ENCODE data around the gene RAC2. TPM values are rescaled to one million over a fixed set of nuclear protein-coding genes. Genes with fewer than 3 reads are reported as not detected.

Gene RAC2
- total and polyA plus RNA-seq, 9 of the 15 experiments (the other 6 are each of a cell fraction or from before 2014, with no cell fraction given), result 22.7 to 103 (median 43.3) TPM

DNA sequence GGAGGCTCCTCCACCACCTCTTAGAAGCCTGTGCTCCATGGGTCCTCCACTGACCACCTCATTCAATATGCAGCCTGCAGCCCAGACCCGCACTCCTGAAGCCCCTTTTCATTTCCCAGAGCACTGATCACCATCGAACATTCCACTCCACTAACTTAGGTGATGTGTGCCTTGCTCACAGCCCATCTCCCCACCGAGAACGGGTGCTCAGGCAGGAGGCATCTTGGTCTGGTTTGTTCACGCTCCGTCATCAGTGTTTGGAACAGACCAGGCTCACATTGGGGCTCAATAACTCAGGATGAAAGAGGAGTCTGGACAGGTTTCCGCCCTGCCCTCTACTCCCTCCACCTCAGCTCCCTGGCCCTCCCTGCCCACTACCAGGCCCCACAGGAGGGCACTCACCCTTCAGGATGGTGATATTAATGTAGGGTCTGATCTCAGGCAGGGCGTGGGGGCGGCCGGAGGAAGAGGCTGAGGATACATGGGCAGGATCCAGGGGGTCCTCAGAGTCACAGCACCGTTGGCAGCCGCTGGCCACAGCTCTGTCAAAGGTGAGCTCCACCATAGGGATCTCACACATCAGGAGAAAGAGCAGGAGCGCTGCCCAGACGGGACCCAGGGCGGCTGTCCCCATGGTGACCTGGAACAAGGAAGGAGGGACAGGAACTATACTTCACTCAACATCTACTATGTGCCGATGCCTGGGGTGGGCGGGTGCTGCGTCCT, 59.1 kb downstream of the RAC2 start:
- WGBS (ENCODE audit: insufficient coverage, low coverage, missing lambda C conversion rate), result 21% methylated on average over 9 of the region's 18 CpGs
- in situ Hi-C loops (cut with MboI) (no loop called here), intact Hi-C loops (cut with micrococcal nuclease) (no loop called here)
- H3K36me3 ChIP-seq (ENCODE audit: control insufficient read depth, insufficient read depth, low read length), result no peaks in the 10 kb centered on the region
- no TSS peak for BruUV-seq (replicated peaks)
- DNase-seq (ENCODE audit: extremely low read depth in 1 of 4, low spot score in 3 of 4) (no peak), FAIRE-seq (no peak), ATAC-seq (no peak)
- no peak overlapping the region for H3K27ac ChIP-seq (ENCODE audit: extremely low read depth, low read depth, low read length)
- no peak overlapping the region for H2AFZ ChIP-seq (ENCODE audit: low read depth, low read length)
- TF ChIP-seq ZNF75A (CRISPR knock-in tag; IDR thresholded peaks at IDR 0.05), result no peak
- no peak for TF ChIP-seq MTA2 (IDR thresholded peaks at IDR 0.05; ENCODE audit: low read depth)
- no peak for TF ChIP-seq CHD1 (IDR thresholded peaks at IDR 0.05; ENCODE audit: low read length)
- H3K9ac ChIP-seq (ENCODE audit: insufficient read depth in 1 of 2, low read depth in 2 of 2, low read length in 2 of 2), result no peak overlapping the region
- POLR2A ChIA-PET, result interaction anchor here (0.7 kb wide), 1 partner anchor 377 kb away, joined by 4 read pairs; no protein-coding TSS in a partner anchor
- no peak overlapping the region for H3K4me3 ChIP-seq
- no peak overlapping the region for H3K4me2 ChIP-seq (ENCODE audit: insufficient read depth, low read length)
- no peaks in the 10 kb centered on the region for H3K79me2 ChIP-seq (ENCODE audit: control insufficient read depth, insufficient read depth, low read length)
- no peaks in the 10 kb centered on the region for H3K9me3 ChIP-seq (replicated peaks; ENCODE audit: control insufficient read depth, insufficient read depth, low read depth, low read length)
- peaks cover 0 to 40% of the 10 kb centered on the region in 2 experiments; a peak in 2 of 5 replicates for H3K27me3 ChIP-seq (ENCODE audit: control insufficient read depth in 2 of 2, insufficient read depth in 2 of 2, low read length in 2 of 2)
- CTCF ChIA-PET (ENCODE audit: low intra/inter-chr PET ratio), result no interaction called here
- H3K9me1 ChIP-seq (ENCODE audit: control insufficient read depth, insufficient read depth, low read length), result no peaks in the 10 kb centered on the region
- H4K20me1 ChIP-seq (replicated peaks; ENCODE audit: control insufficient read depth, insufficient read depth, low read length), result 0 out of 2 replicates have a peak, but pooled peaks cover 3% of the 10 kb centered on the region
- H3K4me1 ChIP-seq (replicated peaks in 1 of 2; ENCODE audit: control insufficient read depth in 2 of 2, insufficient read depth in 2 of 2, low read length in 2 of 2), result peaks cover 9 to 31% of the 10 kb centered on the region in 2 experiments

DNA sequence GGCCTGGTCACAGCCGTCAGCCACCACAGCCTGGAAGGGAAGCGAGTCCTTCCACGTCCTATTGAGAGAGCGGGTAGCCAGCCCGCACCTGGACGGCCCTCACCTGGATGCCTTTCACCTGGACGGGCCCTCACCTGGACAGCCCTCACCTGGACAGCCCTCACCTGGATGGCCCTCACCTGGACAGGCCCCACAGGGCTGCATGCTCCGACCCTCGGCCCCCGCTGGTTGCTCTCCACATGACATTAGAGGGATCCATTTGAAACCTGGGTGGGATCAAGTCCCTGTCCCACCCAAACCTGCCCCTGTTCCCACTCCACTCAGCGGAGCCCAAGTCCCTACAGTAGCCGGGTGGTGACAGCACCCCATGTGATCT, 59.7 kb downstream of the RAC2 start:
- POLR2A ChIA-PET, result interaction anchor here (1.3 kb wide), 1 partner anchor 9 kb away, joined by 3 read pairs; no protein-coding TSS in a partner anchor
- no TSS peak for BruUV-seq (replicated peaks)
- TF ChIP-seq RAD21 (CRISPR knock-in tag; conservative IDR thresholded peaks at IDR 0.05 in 1 of 2, IDR thresholded peaks at IDR 0.05 in 1 of 2) (no peak), ZNF551 (CRISPR knock-in tag; IDR thresholded peaks at IDR 0.05) (no peak), MBD2 (IDR thresholded peaks at IDR 0.05; ENCODE audit: borderline replicate concordance, low read depth) (no peak), CREM (IDR thresholded peaks at IDR 0.05; ENCODE audit: low read depth) (no peak)
- TF ChIP-seq, protein P1, sequence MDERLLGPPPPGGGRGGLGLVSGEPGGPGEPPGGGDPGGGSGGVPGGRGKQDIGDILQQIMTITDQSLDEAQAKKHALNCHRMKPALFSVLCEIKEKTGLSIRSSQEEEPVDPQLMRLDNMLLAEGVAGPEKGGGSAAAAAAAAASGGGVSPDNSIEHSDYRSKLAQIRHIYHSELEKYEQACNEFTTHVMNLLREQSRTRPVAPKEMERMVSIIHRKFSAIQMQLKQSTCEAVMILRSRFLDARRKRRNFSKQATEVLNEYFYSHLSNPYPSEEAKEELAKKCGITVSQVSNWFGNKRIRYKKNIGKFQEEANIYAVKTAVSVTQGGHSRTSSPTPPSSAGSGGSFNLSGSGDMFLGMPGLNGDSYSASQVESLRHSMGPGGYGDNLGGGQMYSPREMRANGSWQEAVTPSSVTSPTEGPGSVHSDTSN (CRISPR knock-in tag; IDR thresholded peaks at IDR 0.05; ENCODE audit: low read depth), result no peak
- TF ChIP-seq, protein P1 (tag; conservative IDR thresholded peaks at IDR 0.05; ENCODE audit: low read depth), result no peak
- TF ChIP-seq, protein P2, sequence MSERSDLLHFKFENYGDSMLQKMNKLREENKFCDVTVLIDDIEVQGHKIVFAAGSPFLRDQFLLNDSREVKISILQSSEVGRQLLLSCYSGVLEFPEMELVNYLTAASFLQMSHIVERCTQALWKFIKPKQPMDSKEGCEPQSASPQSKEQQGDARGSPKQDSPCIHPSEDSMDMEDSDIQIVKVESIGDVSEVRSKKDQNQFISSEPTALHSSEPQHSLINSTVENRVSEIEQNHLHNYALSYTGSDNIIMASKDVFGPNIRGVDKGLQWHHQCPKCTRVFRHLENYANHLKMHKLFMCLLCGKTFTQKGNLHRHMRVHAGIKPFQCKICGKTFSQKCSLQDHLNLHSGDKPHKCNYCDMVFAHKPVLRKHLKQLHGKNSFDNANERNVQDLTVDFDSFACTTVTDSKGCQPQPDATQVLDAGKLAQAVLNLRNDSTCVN (CRISPR knock-in tag; IDR thresholded peaks at IDR 0.05), result no peak

More for the DNA sequence above, 59.7 kb downstream of the RAC2 start:
- ATAC-seq (no peak), DNase-seq (ENCODE audit: extremely low read depth in 1 of 4, low spot score in 3 of 4) (no peak), FAIRE-seq (no peak)
- Histone ChIP-seq H3K9ac (ENCODE audit: insufficient read depth in 1 of 2, low read depth in 2 of 2, low read length in 2 of 2) (no peak overlapping the region), H3K4me1 (replicated peaks in 1 of 2; ENCODE audit: control insufficient read depth in 2 of 2, insufficient read depth in 2 of 2, low read length in 2 of 2) (peaks cover 4 to 34% of the 10 kb centered on the region in 2 experiments; a peak in 4 of 5 replicates), H2AFZ (ENCODE audit: low read depth, low read length) (no peak overlapping the region), H3K4me2 (ENCODE audit: insufficient read depth, low read length) (no peak overlapping the region), H3K36me3 (ENCODE audit: control insufficient read depth, insufficient read depth, low read length) (no peaks in the 10 kb centered on the region), H3K9me1 (ENCODE audit: control insufficient read depth, insufficient read depth, low read length) (no peaks in the 10 kb centered on the region), H3K27ac (ENCODE audit: extremely low read depth, low read depth, low read length) (no peak overlapping the region), H3K27me3 (ENCODE audit: control insufficient read depth in 2 of 2, insufficient read depth in 2 of 2, low read length in 2 of 2) (peaks cover 0 to 40% of the 10 kb centered on the region in 2 experiments; a peak in 2 of 5 replicates), H3K79me2 (ENCODE audit: control insufficient read depth, insufficient read depth, low read length) (no peaks in the 10 kb centered on the region), H3K9me3 (replicated peaks; ENCODE audit: control insufficient read depth, insufficient read depth, low read depth, low read length) (no peaks in the 10 kb centered on the region), H3K4me3 (no peak overlapping the region), H4K20me1 (replicated peaks; ENCODE audit: control insufficient read depth, insufficient read depth, low read length) (0 out of 2 replicates have a peak, but pooled peaks cover 3% of the 10 kb centered on the region)
- WGBS (ENCODE audit: insufficient coverage, low coverage, missing lambda C conversion rate), result 8% methylated on average over 8 of the region's 12 CpGs
- in situ Hi-C loops (cut with MboI) (no loop called here), intact Hi-C loops (cut with micrococcal nuclease) (no loop called here)
- CTCF ChIA-PET (ENCODE audit: low intra/inter-chr PET ratio), result no interaction called here

All from K562 (cell line).